Thymus (tissue), 11 donors: Measurements from ENCODE around the gene TMEM219. TPM values are rescaled to one million over a fixed set of nuclear protein-coding genes. Genes with fewer than 3 reads are reported as not detected.
A peak's percentile ranks its signal among the peaks of the same experiment; 100 is the strongest.
"Not testable (repeated sequence)": the region's sequence is repeated elsewhere in the genome, so short reads cannot be mapped to it uniquely, and the experiment has no call there.

Source experiments
- DNase-seq, 9 donors: peaks; one replicate each; pipeline ENCODE4 v3.0.0-alpha.2; 2013; ENCODE audit warnings: low spot score in 9 of 9, low read depth in 6 of 9, missing footprints in 1 of 9
- H3K27ac ChIP-seq, 2 donors: one replicate each; pipeline ENCODE4 v1.5.1; 2013; ENCODE audit warnings: control low read depth in 1 of 2, low read depth in 1 of 2, low read length in 1 of 2, mild to moderate bottlenecking in 1 of 2, moderate library complexity in 1 of 2
- H3K27me3 ChIP-seq, 2 donors: one replicate each; pipeline ENCODE4 v1.5.1; 2013; ENCODE audit warnings: low read length in 1 of 2; ENCODE audit not compliant: control insufficient read depth in 2 of 2, insufficient read depth in 1 of 2
- H3K36me3 ChIP-seq, 2 donors: one replicate each; pipeline ENCODE4 v1.5.1; 2013; ENCODE audit warnings: low read length in 1 of 2, mild to moderate bottlenecking in 1 of 2, moderate library complexity in 1 of 2; ENCODE audit not compliant: control insufficient read depth in 2 of 2, insufficient read depth in 2 of 2
- H3K4me1 ChIP-seq, 2 donors: one replicate each; pipeline ENCODE4 v1.5.1; 2013; ENCODE audit warnings: low read length in 2 of 2; ENCODE audit not compliant: control insufficient read depth in 2 of 2, insufficient read depth in 2 of 2
- H3K4me3 ChIP-seq, 2 donors: one replicate each; pipeline ENCODE4 v1.5.1; 2013; ENCODE audit warnings: low read length in 2 of 2, control low read depth in 1 of 2, mild to moderate bottlenecking in 1 of 2
- H3K9me3 ChIP-seq, 2 donors: one replicate each; pipeline ENCODE4 v1.5.1; 2013; ENCODE audit warnings: low read length in 1 of 2, mild to moderate bottlenecking in 1 of 2; ENCODE audit not compliant: control insufficient read depth in 2 of 2, insufficient read depth in 1 of 2
- WGBS: extraction: QIAGEN DNeasy Blood & Tissue Kit; methylation state at CpG from one replicate; pipeline ENCODE4 v1.1.7; 2013; 5-methylcytosine and 5-hydroxymethylcytosine counted together
- polyA plus RNA-seq: library from polyadenylated mRNA; stranded (reverse); fragments of 200-250 nt; gene quantifications from one replicate; pipeline ENCODE4 v1.2.3, GENCODE V29; 2013
- total RNA-seq: library from RNA; stranded (reverse); fragments of 120-200 nt; gene quantifications from one replicate; pipeline ENCODE4 v1.2.4, GENCODE V29; 2013
- donor health status: healthy.

TMEM219 gene
- total and polyA plus RNA-seq, 2 donors = 61.4 to 155 TPM

DNA sequence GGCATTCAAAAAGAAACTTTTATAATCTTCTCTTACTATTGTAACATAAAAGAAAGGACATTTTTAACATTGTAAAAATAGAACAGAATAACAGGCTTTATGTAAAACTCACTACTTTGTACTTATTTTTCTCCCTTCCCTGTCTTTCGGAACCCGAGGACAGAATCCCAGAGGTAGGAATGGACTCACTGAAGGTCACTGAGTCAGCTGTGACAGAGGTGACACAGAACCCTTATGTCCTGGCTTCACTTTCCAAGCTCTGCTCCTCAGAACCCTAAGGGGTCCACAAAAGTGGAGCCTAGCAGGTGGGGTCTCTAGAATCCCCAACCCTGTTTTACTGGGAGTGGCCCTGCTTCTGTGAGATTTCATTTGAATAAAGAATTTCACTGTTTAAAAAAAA lies 39.6 kb upstream of the TMEM219 start:
- DNase-seq = no peak
- Histone ChIP-seq H3K27ac (no peak overlapping the region), H3K27me3 (no peaks in the 10 kb centered on the region), H3K4me3 (no peak overlapping the region), H3K9me3 (no peaks in the 10 kb centered on the region), H3K36me3 (peaks cover 19 to 40% of the 10 kb centered on the region in 2 donors), H3K4me1 (peaks cover 8 to 18% of the 10 kb centered on the region in 2 donors)
- 97% methylated on average over 2 of the region's 2 CpGs for WGBS

DNA sequence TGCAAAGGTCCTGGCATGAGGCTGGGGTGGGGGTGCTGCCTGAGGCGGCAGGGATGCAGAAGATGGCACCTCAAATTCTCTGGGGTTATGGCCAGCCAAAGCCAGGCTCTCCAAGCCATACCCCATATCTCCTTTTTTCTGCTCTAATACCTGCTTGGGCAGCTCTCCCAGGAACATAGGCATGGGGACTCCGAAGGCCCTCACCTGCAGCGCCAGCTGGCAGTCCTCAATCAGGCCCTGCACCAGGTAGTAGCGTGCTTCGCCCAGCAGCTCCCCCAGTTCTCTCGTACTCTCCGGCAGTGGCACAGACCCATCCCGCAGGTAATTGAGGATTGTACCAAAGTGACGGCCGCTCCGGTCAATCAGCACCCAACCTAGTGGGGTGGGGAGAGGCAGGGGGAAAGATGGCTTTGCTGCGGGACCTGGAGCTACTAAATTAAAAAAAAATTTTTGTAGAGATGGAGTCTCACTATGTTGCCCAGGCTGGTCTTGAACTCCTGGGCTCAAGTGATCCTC lies 38.8 kb upstream of the TMEM219 start:
- no peak overlapping the region for H3K4me3 ChIP-seq
- DNase-seq = no peak
- H3K9me3 ChIP-seq = no peaks in the 10 kb centered on the region
- no peak overlapping the region for H3K27ac ChIP-seq
- no peaks in the 10 kb centered on the region for H3K27me3 ChIP-seq
- H3K4me1 ChIP-seq = peaks cover 8 to 21% of the 10 kb centered on the region in 2 donors
- peaks cover 19 to 36% of the 10 kb centered on the region in 2 donors for H3K36me3 ChIP-seq
- WGBS = 98% methylated on average over 12 of the region's 12 CpGs

DNA sequence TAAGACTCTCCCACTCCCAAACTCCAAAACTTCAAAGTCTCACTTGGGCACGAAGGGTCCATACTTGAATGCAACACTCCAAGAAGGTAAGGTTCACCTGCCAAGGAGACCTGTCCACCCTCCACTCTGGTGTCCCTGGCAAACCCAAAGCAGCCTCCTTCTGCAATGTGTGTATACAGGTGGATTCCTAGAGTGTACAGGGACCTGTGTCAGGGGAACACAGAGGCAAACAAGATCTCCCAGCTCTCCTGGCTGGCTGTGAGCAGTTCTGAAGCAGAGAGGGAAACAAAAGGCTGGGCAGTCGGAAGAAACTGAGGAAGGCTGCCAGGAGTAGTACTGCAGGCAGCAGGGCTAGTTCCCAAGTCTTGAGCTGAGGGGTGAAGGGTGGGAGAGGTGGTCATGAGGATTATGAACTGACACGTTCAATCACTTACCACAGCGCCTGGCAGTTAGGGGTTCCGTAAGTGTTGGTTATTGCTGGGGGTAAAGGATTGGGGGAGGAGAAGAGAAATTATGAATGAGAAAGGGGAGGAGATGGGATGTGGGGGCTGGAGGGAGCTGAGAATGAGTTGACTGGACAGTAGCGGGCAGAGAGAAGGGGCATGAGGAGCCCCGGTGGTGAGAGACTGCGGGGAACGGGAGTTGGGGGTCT lies 36.6 kb upstream of the TMEM219 start:
- H3K4me3 ChIP-seq = peak overlapping the region; percentile 77 to 93
- peaks cover 19 to 24% of the 10 kb centered on the region in 2 donors for H3K36me3 ChIP-seq
- WGBS = 14% methylated on average over 9 of the region's 9 CpGs
- peaks cover 8 to 21% of the 10 kb centered on the region in 2 donors for H3K4me1 ChIP-seq
- DNase-seq = no peak
- no peaks in the 10 kb centered on the region for H3K27me3 ChIP-seq
- no peak overlapping the region for H3K27ac ChIP-seq
- H3K9me3 ChIP-seq = no peaks in the 10 kb centered on the region

DNA sequence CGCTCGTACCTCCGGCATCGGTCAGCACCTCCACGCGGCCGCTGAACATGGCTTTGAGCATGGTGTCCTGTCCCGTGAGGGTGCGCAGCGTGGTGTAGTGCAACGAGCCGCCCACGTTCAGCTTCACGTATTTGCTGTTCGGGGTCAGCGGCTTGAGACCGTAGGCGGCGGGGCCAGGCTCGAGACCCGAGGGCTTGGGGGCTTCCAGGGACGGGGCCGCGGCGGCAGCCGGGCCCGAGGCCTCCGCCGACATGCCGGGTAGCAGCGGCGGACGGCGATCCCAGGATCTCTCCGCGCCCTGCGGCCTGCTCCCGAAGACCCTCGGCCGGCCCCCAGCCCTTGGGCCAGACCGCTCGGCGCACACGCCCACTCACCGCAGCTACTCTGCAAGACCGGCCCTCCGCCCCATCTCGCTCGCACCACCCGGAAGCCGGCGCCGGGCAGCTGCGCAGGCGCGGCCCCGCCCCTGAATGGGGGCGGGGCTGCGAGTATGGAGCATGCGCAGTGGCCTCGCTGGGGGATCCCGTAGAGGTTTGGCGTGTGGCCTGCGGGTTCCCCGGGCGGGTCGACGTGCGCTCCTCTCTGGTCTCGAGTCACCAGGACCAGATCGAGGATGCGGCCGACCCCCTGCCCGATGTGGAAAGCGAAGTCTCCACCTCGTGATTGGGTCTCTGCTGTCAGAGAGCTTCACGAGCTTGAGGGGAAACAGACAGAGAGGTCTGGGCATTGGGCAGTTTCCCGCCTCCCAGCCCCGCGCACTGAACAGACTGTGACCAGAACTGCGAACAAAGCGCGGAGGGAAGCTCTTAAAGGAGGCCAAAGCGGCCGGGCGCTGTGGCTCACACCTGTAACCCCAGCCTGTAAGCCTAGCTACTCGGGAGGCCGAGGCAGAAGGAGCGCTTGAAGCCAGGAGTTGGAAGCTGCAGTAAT lies 35.8 kb upstream of the TMEM219 start, which contains the start of gene KCTD13:
Gene KCTD13 (minus strand): TSS at position 446 of the 930 bp plus-strand sequence. CDS start 193 bp downstream, at position 253.
- H3K4me1 ChIP-seq = peaks cover 8 to 21% of the 10 kb centered on the region in 2 donors
- H3K36me3 ChIP-seq = peaks cover 18 to 19% of the 10 kb centered on the region in 2 donors
- no peaks in the 10 kb centered on the region for H3K9me3 ChIP-seq
- DNase-seq = peak; percentile 69 to 94 (median 85)
- under 1% methylated on average over 89 of the region's 89 CpGs for WGBS
- H3K27ac ChIP-seq = peak within 1 kb of the TSS; percentile 27 to 74
- H3K4me3 ChIP-seq = peak within 1 kb of the TSS; percentile 77 to 93
- H3K27me3 ChIP-seq = no peaks in the 10 kb centered on the region

DNA sequence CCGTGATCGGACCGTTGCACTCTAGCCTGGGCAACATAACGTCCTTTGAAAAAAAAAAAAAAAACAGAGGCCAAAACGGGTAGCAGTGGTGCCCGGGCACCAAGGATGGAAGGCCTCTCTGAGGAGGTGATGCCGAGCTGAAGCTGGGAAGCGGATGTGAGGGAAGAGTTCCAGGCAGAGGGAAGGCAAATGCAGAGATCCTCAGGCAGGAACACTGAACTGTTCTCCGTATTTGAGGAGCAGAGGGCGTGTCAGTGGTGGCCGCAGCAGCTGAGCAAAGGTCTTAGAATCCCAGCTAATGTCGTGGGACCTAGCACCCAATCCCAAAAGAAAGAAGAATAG lies 35.2 kb upstream of the TMEM219 start:
- H3K4me1 ChIP-seq = peaks cover 8 to 21% of the 10 kb centered on the region in 2 donors
- 19% methylated on average over 12 of the region's 12 CpGs for WGBS
- H3K4me3 ChIP-seq = peak overlapping the region; percentile 77 to 93
- peak overlapping the region in 1 of 2 donors; percentile 74 for H3K27ac ChIP-seq
- DNase-seq = no peak
- no peaks in the 10 kb centered on the region for H3K9me3 ChIP-seq
- H3K36me3 ChIP-seq = peaks cover 12 to 14% of the 10 kb centered on the region in 2 donors
- no peaks in the 10 kb centered on the region for H3K27me3 ChIP-seq

DNA sequence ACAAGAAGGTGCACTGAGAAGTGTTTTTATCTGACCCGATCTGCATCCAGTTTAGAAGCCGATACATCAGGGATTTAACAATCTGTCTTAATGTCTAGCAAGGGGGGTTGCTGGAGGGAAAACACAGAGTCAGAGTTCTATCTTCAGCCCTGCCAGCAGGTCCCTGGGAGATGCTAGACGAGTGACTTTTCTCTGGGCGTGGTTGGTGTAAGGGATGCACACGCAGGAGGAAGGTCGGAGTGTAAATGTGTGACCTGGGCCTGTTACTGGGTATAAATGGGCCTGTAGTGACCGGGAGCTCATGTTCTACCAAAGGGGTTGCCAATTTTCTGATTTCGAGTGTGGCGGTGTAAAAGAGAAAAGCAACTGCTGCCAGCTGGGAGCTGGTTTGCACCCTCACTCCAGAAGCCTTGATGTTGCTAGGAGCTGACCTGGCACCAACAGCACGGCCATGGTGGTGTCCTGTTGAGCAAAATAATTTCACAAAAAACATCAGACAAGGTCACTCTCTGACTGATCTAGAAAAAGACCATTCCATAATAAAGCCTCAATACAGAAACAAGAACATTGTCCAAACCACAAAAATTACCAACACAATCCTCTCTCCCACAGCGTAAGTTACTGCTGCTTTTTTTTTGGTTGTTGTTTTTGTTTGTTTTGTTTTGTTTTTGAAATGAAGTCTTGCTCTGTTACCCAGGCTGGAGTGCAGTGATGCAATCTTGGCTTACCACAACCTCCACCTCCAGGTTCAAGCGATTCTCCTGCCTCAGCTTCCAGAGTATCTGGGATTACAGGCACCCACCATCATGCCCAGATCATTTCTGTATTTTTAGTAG lies 34.6 kb upstream of the TMEM219 start:
- WGBS = 93% methylated on average over 12 of the region's 12 CpGs
- Histone ChIP-seq H3K36me3 (peaks cover 10 to 11% of the 10 kb centered on the region in 2 donors), H3K9me3 (no peaks in the 10 kb centered on the region), H3K27me3 (no peaks in the 10 kb centered on the region), H3K27ac (no peak overlapping the region), H3K4me1 (peaks cover 8 to 21% of the 10 kb centered on the region in 2 donors), H3K4me3 (no peak overlapping the region)
- DNase-seq = no peak

DNA sequence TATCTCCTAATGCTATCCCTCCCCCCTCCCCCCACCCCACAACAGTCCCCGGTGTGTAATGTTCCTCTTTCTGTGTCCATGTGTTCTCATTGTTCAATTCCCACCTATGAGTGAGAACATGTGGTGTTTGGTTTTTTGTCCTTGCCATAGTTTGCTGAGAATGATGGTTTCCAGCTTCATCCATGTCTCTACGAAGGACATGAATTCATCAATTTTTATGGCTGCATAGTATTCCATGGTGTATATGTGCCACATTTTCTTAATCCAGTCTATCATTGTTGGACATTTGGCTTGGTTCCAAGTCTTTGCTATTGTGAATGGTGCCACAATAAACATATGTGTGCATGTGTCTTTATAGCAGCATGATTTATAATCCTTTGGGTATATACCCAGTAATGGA lies 30.1 kb upstream of the TMEM219 start:
- 93% methylated on average over 2 of the region's 2 CpGs for WGBS
- not testable (repeated sequence) for H3K9me3 ChIP-seq, H3K4me1 ChIP-seq, H3K4me3 ChIP-seq, H3K27me3 ChIP-seq, H3K36me3 ChIP-seq, H3K27ac ChIP-seq, DNase-seq

DNA sequence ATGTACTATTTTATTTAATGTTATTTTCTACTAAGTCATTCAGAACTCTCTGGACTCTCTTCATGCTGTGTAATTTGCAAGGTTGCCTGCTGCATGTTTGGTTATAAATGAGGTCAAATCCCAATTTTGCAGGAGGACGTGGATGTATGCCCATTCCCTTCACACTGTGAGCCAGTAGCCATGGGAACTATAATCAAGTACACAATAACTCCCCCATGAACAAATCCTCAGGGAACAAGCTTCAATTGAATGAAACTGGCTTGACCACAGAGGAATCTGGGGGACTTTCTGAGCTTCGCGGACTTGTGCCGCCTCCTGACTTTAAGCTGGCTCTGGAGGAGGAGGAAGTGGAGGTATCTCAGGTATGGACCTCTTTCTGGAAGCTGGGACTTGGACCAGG lies 21.2 kb upstream of the TMEM219 start:
- Histone ChIP-seq H3K27me3 (peaks cover 0 to 4% of the 10 kb centered on the region in 2 donors), H3K9me3 (no peaks in the 10 kb centered on the region), H3K4me1 (peaks cover 0 to 6% of the 10 kb centered on the region in 2 donors), H3K27ac (no peak overlapping the region), H3K4me3 (no peak overlapping the region), H3K36me3 (no peaks in the 10 kb centered on the region)
- 92% methylated on average over 4 of the region's 4 CpGs for WGBS
- no peak for DNase-seq
